Neural progenitor cell (in vitro differentiated cells): ENCODE measurements around the gene FHAD1. TPM values are rescaled to one million over a fixed set of nuclear protein-coding genes. Genes with fewer than 3 reads are reported as not detected.

Experiments
- DNase-seq: peaks from one replicate; pipeline ENCODE4 v3.0.0-alpha.2; 2016; ENCODE audit warnings: low spot score
- H2AFZ ChIP-seq: fragments of 200-600 bp; sonication (generic); replicated peaks from 2 replicates; pipeline ENCODE4 v1.6.1; 2016; ENCODE audit warnings: antibody characterized with exemption
- H3F3A ChIP-seq: fragments of 200-600 bp; sonication (generic); 2 replicates; pipeline ENCODE4 v1.6.1; 2016; ENCODE audit warnings: antibody characterized with exemption, low read depth
- H3K27ac ChIP-seq: fragments of 200-600 bp; sonication (generic); 2 replicates; pipeline ENCODE4 v1.5.1; 2016; ENCODE audit warnings: mild to moderate bottlenecking
- H3K27me3 ChIP-seq: fragments of 200-600 bp; sonication (generic); 2 replicates; pipeline ENCODE4 v1.6.1; 2016; ENCODE audit warnings: mild to moderate bottlenecking, moderate library complexity
- H3K36me3 ChIP-seq: fragments of 200-600 bp; sonication (generic); 2 replicates; pipeline ENCODE4 v1.5.1; 2016
- H3K4me1 ChIP-seq: fragments of 200-600 bp; sonication (generic); 2 replicates; pipeline ENCODE4 v1.6.1; 2016; ENCODE audit warnings: mixed run types
- H3K4me2 ChIP-seq: fragments of 200-600 bp; sonication (generic); 2 replicates; pipeline ENCODE4 v1.6.1; 2016
- H3K4me3 ChIP-seq: fragments of 200-600 bp; sonication (generic); 2 replicates; pipeline ENCODE4 v1.5.1; 2016
- H3K79me2 ChIP-seq: fragments of 200-600 bp; sonication (generic); 2 replicates; pipeline ENCODE4 v1.6.1; 2016; ENCODE audit warnings: low read depth
- H3K9ac ChIP-seq: fragments of 200-600 bp; sonication (generic); 2 replicates; pipeline ENCODE4 v1.6.1; 2016
- H3K9me3 ChIP-seq: fragments of 200-600 bp; sonication (generic); 2 replicates; pipeline ENCODE4 v1.5.1; 2016; ENCODE audit warnings: low read depth
- H4K20me1 ChIP-seq: fragments of 200-600 bp; sonication (generic); 2 replicates; pipeline ENCODE4 v1.6.1; 2016; ENCODE audit warnings: low read depth
- H3K27ac Mint-ChIP-seq: 3 replicates; pipeline ENCODE4 v1.8.0; 2021; ENCODE audit warnings: mixed read lengths
- H3K27me3 Mint-ChIP-seq: 2 replicates; pipeline ENCODE4 v1.8.0; 2022; ENCODE audit warnings: low read depth, mild to moderate bottlenecking, inconsistent platforms, moderate library complexity, mixed read lengths; ENCODE audit not compliant: insufficient read depth
- H3K36me3 Mint-ChIP-seq: 3 replicates; pipeline ENCODE4 v1.8.0; 2021; ENCODE audit warnings: mixed read lengths
- H3K4me1 Mint-ChIP-seq: 3 replicates; pipeline ENCODE4 v1.8.0; 2021; ENCODE audit warnings: mixed read lengths
- H3K4me3 Mint-ChIP-seq: 3 replicates; pipeline ENCODE4 v1.8.0; 2021; ENCODE audit warnings: mild to moderate bottlenecking, moderate library complexity, mixed read lengths
- H3K9me3 Mint-ChIP-seq: 3 replicates; pipeline ENCODE4 v1.8.0; 2020; ENCODE audit warnings: mixed read lengths
- EZH2 ChIP-seq: fragments of 200-600 bp; sonication (generic); IDR thresholded peaks from 2 replicates; pipeline ENCODE4 v1.6.1; 2017; ENCODE audit warnings: antibody characterized with exemption, mild to moderate bottlenecking, moderate library complexity
- EZH2phosphoT487 ChIP-seq: fragments of 200-600 bp; sonication (generic); IDR thresholded peaks from 2 replicates; pipeline ENCODE4 v1.6.1; 2017; ENCODE audit warnings: antibody characterized with exemption
- total RNA-seq: library from RNA; depleted of rRNA; stranded (reverse); fragments of >200 nt; gene quantifications from 2 replicates; pipeline ENCODE4 v1.2.3, GENCODE V29; 2015; ENCODE audit warnings: low replicate concordance
- TF ChIP-seq, protein P1 (sequence below): fragments of 200-600 bp; sonication (generic); IDR thresholded peaks from 2 replicates; pipeline ENCODE4 v1.5.1; 2017; ENCODE audit warnings: antibody characterized with exemption, mild to moderate bottlenecking

The FHAD1 gene
- total RNA-seq, 1 donor from 2014 or later, result 9.1 TPM

DNA sequence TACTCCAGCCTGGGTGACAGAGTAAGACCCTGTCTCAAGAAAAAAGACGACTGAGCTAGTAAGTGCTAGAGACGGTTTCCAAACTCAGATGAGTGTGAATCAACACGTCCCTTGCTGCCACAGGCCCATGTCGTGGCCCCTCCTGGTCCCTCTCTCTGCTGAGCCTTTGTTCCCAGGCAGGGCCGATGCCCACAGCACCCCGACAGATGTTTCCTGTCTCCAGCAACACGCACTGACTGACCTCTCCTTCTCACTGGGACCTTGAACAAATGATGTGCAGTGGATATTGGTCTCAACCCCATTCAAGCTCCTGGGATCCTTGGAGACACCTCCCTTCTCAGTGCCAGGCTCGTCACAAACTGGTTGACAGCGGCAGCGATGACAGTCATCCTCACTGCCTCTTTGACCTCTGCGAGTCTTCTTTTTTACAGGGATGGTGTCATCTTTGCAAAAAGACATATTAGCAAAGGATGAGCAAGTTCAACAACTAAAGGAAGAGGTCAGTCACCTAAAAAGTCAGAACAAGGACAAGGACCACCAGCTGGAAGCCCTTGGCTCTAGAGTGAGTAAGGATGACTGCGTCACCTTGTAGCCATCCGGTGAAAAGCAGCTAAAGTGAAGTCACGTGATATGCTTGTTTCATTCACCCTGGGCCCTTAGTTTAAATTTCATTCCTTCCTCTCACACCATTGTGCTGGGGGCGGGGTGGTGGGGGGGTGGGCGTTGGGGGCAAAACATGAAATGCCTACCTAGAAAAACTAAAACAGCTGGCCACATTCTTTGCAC is 65.8 kb downstream of the FHAD1 start:
- Histone ChIP-seq H3K36me3 (no peaks in the 10 kb centered on the region), H3K4me1 (no peaks in the 10 kb centered on the region), H3K27ac (no peak overlapping the region), H3K4me2 (no peak overlapping the region), H4K20me1 (no peaks in the 10 kb centered on the region), H2AFZ (no peak overlapping the region), H3K4me3 (no peak overlapping the region), H3K79me2 (no peaks in the 10 kb centered on the region), H3K9me3 (no peaks in the 10 kb centered on the region), H3K27me3 (no peaks in the 10 kb centered on the region), H3F3A (no peaks in the 10 kb centered on the region), H3K9ac (no peak overlapping the region)
- TF ChIP-seq, protein P1, sequence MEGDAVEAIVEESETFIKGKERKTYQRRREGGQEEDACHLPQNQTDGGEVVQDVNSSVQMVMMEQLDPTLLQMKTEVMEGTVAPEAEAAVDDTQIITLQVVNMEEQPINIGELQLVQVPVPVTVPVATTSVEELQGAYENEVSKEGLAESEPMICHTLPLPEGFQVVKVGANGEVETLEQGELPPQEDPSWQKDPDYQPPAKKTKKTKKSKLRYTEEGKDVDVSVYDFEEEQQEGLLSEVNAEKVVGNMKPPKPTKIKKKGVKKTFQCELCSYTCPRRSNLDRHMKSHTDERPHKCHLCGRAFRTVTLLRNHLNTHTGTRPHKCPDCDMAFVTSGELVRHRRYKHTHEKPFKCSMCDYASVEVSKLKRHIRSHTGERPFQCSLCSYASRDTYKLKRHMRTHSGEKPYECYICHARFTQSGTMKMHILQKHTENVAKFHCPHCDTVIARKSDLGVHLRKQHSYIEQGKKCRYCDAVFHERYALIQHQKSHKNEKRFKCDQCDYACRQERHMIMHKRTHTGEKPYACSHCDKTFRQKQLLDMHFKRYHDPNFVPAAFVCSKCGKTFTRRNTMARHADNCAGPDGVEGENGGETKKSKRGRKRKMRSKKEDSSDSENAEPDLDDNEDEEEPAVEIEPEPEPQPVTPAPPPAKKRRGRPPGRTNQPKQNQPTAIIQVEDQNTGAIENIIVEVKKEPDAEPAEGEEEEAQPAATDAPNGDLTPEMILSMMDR, result no peak
- TF ChIP-seq EZH2phosphoT487, result no peak
- TF ChIP-seq EZH2, result no peak
- H3K4me1 Mint-ChIP-seq, result peaks cover 17% of the 10 kb centered on the region
- peaks cover 2% of the 10 kb centered on the region for H3K27me3 Mint-ChIP-seq
- DNase-seq, result no peak
- no peaks in the 10 kb centered on the region for H3K36me3 Mint-ChIP-seq
- no peak overlapping the region for H3K27ac Mint-ChIP-seq
- H3K9me3 Mint-ChIP-seq, result peaks cover 2% of the 10 kb centered on the region
- H3K4me3 Mint-ChIP-seq, result no peak overlapping the region

DNA sequence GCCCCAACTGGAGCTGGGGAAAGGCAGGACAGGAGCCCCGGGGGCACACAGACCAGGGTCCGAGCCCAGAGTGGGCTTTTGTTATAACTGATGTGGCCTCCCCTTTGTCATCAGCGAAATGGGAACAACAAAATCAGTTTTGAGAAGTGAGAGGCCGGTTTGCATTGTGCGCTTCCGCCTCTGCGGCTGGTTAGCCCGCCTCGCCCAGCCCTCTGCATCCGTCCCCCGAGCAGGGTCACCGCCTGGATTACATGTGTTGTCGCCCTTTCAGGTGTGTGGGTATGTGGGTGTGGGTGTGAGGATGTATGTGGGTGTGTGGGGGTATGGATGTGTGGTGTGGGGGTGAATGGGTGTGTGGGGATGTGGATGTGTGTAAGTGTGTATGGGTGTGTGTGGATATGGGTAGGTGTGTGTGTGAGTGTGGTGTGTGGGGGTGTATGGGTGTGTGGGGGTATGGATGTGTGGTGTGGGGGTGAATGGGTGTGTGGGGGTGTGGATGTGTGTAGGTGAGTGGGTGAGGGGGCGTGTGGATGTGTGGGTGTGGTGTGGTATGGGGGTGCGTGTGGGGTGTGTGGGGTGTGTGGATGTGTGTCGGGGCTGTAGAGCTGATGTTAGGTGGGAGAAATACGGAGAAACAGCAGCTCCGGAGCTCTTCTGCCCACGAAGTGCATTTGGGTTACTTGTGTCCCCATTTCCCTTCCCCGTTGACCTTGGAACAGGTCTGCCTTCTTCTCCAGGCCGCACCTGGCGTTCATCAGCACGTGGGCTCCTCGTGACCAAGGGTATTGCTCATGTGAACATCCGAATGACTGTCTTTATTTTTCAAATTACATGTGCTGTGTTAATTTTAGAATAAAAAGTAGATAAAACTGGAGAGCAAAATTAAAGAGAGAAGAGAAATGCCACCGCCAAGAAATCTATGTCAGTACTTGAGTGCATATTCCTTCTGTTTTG is 67.6 kb downstream of the FHAD1 start:
- Mint-ChIP-seq H3K27ac (no peak overlapping the region), H3K9me3 (peaks cover 2% of the 10 kb centered on the region), H3K4me3 (no peak overlapping the region), H3K27me3 (peaks cover 4% of the 10 kb centered on the region), H3K4me1 (peaks cover 10% of the 10 kb centered on the region), H3K36me3 (no peaks in the 10 kb centered on the region)
- Histone ChIP-seq H3K27ac (no peak overlapping the region), H3K36me3 (no peaks in the 10 kb centered on the region), H3K9me3 (no peaks in the 10 kb centered on the region), H3K4me1 (no peaks in the 10 kb centered on the region), H2AFZ (no peak overlapping the region), H3K79me2 (no peaks in the 10 kb centered on the region), H3K9ac (no peak overlapping the region), H3K4me3 (no peak overlapping the region), H3K4me2 (no peak overlapping the region), H3F3A (no peaks in the 10 kb centered on the region), H3K27me3 (no peaks in the 10 kb centered on the region), H4K20me1 (no peaks in the 10 kb centered on the region)
- no peak for DNase-seq
- TF ChIP-seq EZH2phosphoT487 (no peak), EZH2 (no peak)
- TF ChIP-seq, protein P1, result no peak

DNA sequence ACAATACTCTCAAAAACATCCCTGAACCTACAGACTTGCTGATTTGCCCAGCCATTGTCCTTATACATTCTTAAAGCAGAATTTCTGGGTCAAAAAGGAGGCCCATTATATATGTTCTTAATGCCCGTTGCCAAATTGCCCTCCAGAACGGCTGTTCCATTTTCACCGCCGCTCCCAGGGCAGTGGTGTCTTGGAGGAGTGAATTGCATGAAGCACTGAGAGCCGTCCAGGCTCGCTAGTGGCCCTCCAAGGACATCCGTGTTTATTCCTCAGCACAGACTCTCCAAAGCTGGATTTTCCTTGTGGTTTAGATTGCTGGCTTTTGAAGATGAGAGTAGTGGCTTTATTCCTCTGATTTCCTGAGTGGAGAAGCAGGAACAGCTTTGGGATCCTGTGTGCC is 68.8 kb downstream of the FHAD1 start:
- H3K9ac ChIP-seq, result no peak overlapping the region
- no peaks in the 10 kb centered on the region for H3K4me1 ChIP-seq
- H3K9me3 Mint-ChIP-seq, result peaks cover 14% of the 10 kb centered on the region
- H3K36me3 ChIP-seq, result no peaks in the 10 kb centered on the region
- H3K4me3 Mint-ChIP-seq, result no peak overlapping the region
- no peak overlapping the region for H3K4me3 ChIP-seq
- no peak overlapping the region for H3K27ac Mint-ChIP-seq
- H3K27me3 ChIP-seq, result no peaks in the 10 kb centered on the region
- H3K4me1 Mint-ChIP-seq, result peaks cover 3% of the 10 kb centered on the region
- no peak for DNase-seq
- H3F3A ChIP-seq, result no peaks in the 10 kb centered on the region
- peaks cover 4% of the 10 kb centered on the region for H3K27me3 Mint-ChIP-seq
- no peaks in the 10 kb centered on the region for H4K20me1 ChIP-seq
- no peak overlapping the region for H3K4me2 ChIP-seq
- no peak overlapping the region for H3K27ac ChIP-seq
- H3K9me3 ChIP-seq, result no peaks in the 10 kb centered on the region
- TF ChIP-seq EZH2phosphoT487 (no peak), EZH2 (no peak)
- TF ChIP-seq, protein P1, result no peak
- no peaks in the 10 kb centered on the region for H3K36me3 Mint-ChIP-seq
- no peaks in the 10 kb centered on the region for H3K79me2 ChIP-seq
- no peak overlapping the region for H2AFZ ChIP-seq
